Measurements from ENCODE around the gene MYF5. TPM values are rescaled to one million over a fixed set of nuclear protein-coding genes. Genes with fewer than 3 reads are reported as not detected.

Gene MYF5
- total and polyA plus RNA-seq, 9 of the 15 experiments (the other 6 are each of a cell fraction or from before 2014, with no cell fraction given): not detected

DNA sequence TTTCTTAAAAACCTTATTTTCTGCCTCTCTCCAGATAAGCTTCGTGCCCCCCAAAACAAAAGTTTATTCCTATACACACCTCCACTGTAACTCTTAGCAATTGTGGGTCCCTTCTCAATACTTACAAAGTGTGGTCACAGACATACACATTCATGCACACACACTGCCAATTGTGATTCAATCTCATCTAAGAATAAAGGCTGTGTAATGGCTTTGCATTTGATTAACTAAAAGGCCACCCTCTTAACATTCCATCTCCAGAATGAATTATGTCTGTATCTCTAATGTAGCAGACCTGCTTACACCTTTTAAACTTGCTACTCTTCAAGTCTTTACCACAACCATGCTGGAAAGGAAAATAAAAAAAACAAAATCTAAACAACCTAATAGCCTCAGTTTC, 49.5 kb downstream of the MYF5 start:
- no peak overlapping the region for H2AFZ ChIP-seq (ENCODE audit: low read depth, low read length)
- intact Hi-C loops (cut with micrococcal nuclease): no loop called here
- no peaks in the 10 kb centered on the region for H3K4me1 ChIP-seq (replicated peaks in 1 of 2; ENCODE audit: control insufficient read depth in 2 of 2, insufficient read depth in 2 of 2, low read length in 2 of 2)
- H3K27ac ChIP-seq (ENCODE audit: extremely low read depth, low read depth, low read length): no peak overlapping the region
- no peaks in the 10 kb centered on the region for H3K27me3 ChIP-seq (ENCODE audit: control insufficient read depth in 2 of 2, insufficient read depth in 2 of 2, low read length in 2 of 2)
- no TSS peak for BruUV-seq (replicated peaks)
- POLR2A ChIA-PET: no interaction called here
- no peak overlapping the region for H3K4me2 ChIP-seq (ENCODE audit: insufficient read depth, low read length)
- H3K9ac ChIP-seq (ENCODE audit: insufficient read depth in 1 of 2, low read depth in 2 of 2, low read length in 2 of 2): no peak overlapping the region
- H3K36me3 ChIP-seq (ENCODE audit: control insufficient read depth, insufficient read depth, low read length): no peaks in the 10 kb centered on the region
- in situ Hi-C loops (cut with MboI): no loop called here
- DNase-seq (ENCODE audit: extremely low read depth in 1 of 4, low spot score in 3 of 4) (no peak), FAIRE-seq (no peak), ATAC-seq (no peak)
- H3K4me3 ChIP-seq: no peak overlapping the region
- H3K9me1 ChIP-seq (ENCODE audit: control insufficient read depth, insufficient read depth, low read length): no peaks in the 10 kb centered on the region
- H4K20me1 ChIP-seq (replicated peaks; ENCODE audit: control insufficient read depth, insufficient read depth, low read length): no peaks in the 10 kb centered on the region
- H3K79me2 ChIP-seq (ENCODE audit: control insufficient read depth, insufficient read depth, low read length): no peaks in the 10 kb centered on the region
- WGBS (ENCODE audit: insufficient coverage, low coverage, missing lambda C conversion rate): 0% methylated on average over 1 of the region's 1 CpG
- no peaks in the 10 kb centered on the region for H3K9me3 ChIP-seq (replicated peaks; ENCODE audit: control insufficient read depth, insufficient read depth, low read depth, low read length)
- CTCF ChIA-PET (ENCODE audit: low intra/inter-chr PET ratio): no interaction called here
- TF ChIP-seq, protein P1, sequence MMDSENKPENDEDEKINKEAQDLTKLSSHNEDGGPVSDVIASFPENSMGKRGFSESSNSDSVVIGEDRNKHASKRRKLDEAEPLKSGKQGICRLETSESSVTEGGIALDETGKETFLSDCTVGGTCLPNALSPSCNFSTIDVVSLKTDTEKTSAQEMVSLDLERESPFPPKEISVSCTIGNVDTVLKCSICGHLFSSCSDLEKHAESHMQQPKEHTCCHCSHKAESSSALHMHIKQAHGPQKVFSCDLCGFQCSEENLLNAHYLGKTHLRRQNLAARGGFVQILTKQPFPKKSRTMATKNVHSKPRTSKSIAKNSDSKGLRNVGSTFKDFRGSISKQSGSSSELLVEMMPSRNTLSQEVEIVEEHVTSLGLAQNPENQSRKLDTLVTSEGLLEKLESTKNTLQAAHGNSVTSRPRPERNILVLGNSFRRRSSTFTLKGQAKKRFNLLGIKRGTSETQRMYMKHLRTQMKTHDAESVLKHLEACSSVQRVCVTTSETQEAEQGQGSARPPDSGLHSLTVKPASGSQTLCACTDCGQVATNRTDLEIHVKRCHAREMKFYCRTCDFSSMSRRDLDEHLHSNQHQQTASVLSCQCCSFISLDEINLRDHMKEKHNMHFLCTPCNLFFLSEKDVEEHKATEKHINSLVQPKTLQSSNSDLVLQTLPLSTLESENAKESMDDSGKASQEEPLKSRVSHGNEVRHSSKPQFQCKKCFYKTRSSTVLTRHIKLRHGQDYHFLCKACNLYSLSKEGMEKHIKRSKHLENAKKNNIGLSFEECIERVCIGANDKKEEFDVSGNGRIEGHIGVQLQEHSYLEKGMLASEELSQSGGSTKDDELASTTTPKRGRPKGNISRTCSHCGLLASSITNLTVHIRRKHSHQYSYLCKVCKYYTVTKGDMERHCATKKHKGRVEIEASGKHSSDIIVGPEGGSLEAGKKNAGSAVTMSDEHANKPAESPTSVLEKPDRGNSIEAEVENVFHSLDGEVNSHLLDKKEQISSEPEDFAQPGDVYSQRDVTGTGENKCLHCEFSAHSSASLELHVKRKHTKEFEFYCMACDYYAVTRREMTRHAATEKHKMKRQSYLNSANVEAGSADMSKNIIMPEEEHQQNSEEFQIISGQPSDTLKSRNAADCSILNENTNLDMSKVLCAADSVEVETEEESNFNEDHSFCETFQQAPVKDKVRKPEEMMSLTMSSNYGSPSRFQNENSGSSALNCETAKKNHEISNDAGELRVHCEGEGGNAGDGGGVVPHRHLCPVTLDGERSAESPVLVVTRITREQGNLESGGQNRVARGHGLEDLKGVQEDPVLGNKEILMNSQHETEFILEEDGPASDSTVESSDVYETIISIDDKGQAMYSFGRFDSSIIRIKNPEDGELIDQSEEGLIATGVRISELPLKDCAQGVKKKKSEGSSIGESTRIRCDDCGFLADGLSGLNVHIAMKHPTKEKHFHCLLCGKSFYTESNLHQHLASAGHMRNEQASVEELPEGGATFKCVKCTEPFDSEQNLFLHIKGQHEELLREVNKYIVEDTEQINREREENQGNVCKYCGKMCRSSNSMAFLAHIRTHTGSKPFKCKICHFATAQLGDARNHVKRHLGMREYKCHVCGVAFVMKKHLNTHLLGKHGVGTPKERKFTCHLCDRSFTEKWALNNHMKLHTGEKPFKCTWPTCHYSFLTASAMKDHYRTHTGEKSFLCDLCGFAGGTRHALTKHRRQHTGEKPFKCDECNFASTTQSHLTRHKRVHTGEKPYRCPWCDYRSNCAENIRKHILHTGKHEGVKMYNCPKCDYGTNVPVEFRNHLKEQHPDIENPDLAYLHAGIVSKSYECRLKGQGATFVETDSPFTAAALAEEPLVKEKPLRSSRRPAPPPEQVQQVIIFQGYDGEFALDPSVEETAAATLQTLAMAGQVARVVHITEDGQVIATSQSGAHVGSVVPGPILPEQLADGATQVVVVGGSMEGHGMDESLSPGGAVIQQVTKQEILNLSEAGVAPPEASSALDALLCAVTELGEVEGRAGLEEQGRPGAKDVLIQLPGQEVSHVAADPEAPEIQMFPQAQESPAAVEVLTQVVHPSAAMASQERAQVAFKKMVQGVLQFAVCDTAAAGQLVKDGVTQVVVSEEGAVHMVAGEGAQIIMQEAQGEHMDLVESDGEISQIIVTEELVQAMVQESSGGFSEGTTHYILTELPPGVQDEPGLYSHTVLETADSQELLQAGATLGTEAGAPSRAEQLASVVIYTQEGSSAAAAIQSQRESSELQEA (IDR thresholded peaks at IDR 0.05; ENCODE audit: low read depth): no peak
- TF ChIP-seq HMG20A (CRISPR knock-in tag; conservative IDR thresholded peaks at IDR 0.05) (no peak), NELFE (IDR thresholded peaks at IDR 0.05; ENCODE audit: insufficient read depth, insufficient read length) (no peak), CTBP1 (IDR thresholded peaks at IDR 0.05; ENCODE audit: borderline replicate concordance) (no peak), KLF1 (tag; IDR thresholded peaks at IDR 0.05) (no peak), DNMT1 (IDR thresholded peaks at IDR 0.05) (no peak), ETV1 (tag; conservative IDR thresholded peaks at IDR 0.05; ENCODE audit: low read depth) (no peak), ZNF140 (CRISPR knock-in tag; IDR thresholded peaks at IDR 0.05) (no peak), RUNX1 (IDR thresholded peaks at IDR 0.05; ENCODE audit: low read depth) (no peak), LEF1 (IDR thresholded peaks at IDR 0.05) (no peak)
- TF ChIP-seq, protein P2, sequence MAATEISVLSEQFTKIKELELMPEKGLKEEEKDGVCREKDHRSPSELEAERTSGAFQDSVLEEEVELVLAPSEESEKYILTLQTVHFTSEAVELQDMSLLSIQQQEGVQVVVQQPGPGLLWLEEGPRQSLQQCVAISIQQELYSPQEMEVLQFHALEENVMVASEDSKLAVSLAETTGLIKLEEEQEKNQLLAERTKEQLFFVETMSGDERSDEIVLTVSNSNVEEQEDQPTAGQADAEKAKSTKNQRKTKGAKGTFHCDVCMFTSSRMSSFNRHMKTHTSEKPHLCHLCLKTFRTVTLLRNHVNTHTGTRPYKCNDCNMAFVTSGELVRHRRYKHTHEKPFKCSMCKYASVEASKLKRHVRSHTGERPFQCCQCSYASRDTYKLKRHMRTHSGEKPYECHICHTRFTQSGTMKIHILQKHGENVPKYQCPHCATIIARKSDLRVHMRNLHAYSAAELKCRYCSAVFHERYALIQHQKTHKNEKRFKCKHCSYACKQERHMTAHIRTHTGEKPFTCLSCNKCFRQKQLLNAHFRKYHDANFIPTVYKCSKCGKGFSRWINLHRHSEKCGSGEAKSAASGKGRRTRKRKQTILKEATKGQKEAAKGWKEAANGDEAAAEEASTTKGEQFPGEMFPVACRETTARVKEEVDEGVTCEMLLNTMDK (IDR thresholded peaks at IDR 0.05; ENCODE audit: borderline replicate concordance, insufficient read depth, low read depth, low read length, poor library complexity, severe bottlenecking): no peak
- TF ChIP-seq, protein P3, sequence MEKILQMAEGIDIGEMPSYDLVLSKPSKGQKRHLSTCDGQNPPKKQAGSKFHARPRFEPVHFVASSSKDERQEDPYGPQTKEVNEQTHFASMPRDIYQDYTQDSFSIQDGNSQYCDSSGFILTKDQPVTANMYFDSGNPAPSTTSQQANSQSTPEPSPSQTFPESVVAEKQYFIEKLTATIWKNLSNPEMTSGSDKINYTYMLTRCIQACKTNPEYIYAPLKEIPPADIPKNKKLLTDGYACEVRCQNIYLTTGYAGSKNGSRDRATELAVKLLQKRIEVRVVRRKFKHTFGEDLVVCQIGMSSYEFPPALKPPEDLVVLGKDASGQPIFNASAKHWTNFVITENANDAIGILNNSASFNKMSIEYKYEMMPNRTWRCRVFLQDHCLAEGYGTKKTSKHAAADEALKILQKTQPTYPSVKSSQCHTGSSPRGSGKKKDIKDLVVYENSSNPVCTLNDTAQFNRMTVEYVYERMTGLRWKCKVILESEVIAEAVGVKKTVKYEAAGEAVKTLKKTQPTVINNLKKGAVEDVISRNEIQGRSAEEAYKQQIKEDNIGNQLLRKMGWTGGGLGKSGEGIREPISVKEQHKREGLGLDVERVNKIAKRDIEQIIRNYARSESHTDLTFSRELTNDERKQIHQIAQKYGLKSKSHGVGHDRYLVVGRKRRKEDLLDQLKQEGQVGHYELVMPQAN (IDR thresholded peaks at IDR 0.05; ENCODE audit: borderline replicate concordance): no peak

Data from K562 (cell line).